Thymus (tissue), 11 donors: ENCODE data around the gene C3orf52. TPM values are rescaled to one million over a fixed set of nuclear protein-coding genes. Genes with fewer than 3 reads are reported as not detected.

ENCODE experiments used
- DNase-seq, 9 donors: peaks; one replicate each; pipeline ENCODE4 v3.0.0-alpha.2; 2013; ENCODE audit warnings: low spot score in 9 of 9, low read depth in 6 of 9, missing footprints in 1 of 9
- H3K27ac ChIP-seq, 2 donors: one replicate each; pipeline ENCODE4 v1.5.1; 2013; ENCODE audit warnings: control low read depth in 1 of 2, low read depth in 1 of 2, low read length in 1 of 2, mild to moderate bottlenecking in 1 of 2, moderate library complexity in 1 of 2
- H3K27me3 ChIP-seq, 2 donors: one replicate each; pipeline ENCODE4 v1.5.1; 2013; ENCODE audit warnings: low read length in 1 of 2; ENCODE audit not compliant: control insufficient read depth in 2 of 2, insufficient read depth in 1 of 2
- H3K36me3 ChIP-seq, 2 donors: one replicate each; pipeline ENCODE4 v1.5.1; 2013; ENCODE audit warnings: low read length in 1 of 2, mild to moderate bottlenecking in 1 of 2, moderate library complexity in 1 of 2; ENCODE audit not compliant: control insufficient read depth in 2 of 2, insufficient read depth in 2 of 2
- H3K4me1 ChIP-seq, 2 donors: one replicate each; pipeline ENCODE4 v1.5.1; 2013; ENCODE audit warnings: low read length in 2 of 2; ENCODE audit not compliant: control insufficient read depth in 2 of 2, insufficient read depth in 2 of 2
- H3K4me3 ChIP-seq, 2 donors: one replicate each; pipeline ENCODE4 v1.5.1; 2013; ENCODE audit warnings: low read length in 2 of 2, control low read depth in 1 of 2, mild to moderate bottlenecking in 1 of 2
- H3K9me3 ChIP-seq, 2 donors: one replicate each; pipeline ENCODE4 v1.5.1; 2013; ENCODE audit warnings: low read length in 1 of 2, mild to moderate bottlenecking in 1 of 2; ENCODE audit not compliant: control insufficient read depth in 2 of 2, insufficient read depth in 1 of 2
- WGBS: extraction: QIAGEN DNeasy Blood & Tissue Kit; methylation state at CpG from one replicate; pipeline ENCODE4 v1.1.7; 2013; 5-methylcytosine and 5-hydroxymethylcytosine counted together
- polyA plus RNA-seq: library from polyadenylated mRNA; stranded (reverse); fragments of 200-250 nt; gene quantifications from one replicate; pipeline ENCODE4 v1.2.3, GENCODE V29; 2013
- total RNA-seq: library from RNA; stranded (reverse); fragments of 120-200 nt; gene quantifications from one replicate; pipeline ENCODE4 v1.2.4, GENCODE V29; 2013
- donor health status: healthy.

The C3orf52 gene
- total and polyA plus RNA-seq, 2 donors: 5.8 to 9.9 TPM

DNA sequence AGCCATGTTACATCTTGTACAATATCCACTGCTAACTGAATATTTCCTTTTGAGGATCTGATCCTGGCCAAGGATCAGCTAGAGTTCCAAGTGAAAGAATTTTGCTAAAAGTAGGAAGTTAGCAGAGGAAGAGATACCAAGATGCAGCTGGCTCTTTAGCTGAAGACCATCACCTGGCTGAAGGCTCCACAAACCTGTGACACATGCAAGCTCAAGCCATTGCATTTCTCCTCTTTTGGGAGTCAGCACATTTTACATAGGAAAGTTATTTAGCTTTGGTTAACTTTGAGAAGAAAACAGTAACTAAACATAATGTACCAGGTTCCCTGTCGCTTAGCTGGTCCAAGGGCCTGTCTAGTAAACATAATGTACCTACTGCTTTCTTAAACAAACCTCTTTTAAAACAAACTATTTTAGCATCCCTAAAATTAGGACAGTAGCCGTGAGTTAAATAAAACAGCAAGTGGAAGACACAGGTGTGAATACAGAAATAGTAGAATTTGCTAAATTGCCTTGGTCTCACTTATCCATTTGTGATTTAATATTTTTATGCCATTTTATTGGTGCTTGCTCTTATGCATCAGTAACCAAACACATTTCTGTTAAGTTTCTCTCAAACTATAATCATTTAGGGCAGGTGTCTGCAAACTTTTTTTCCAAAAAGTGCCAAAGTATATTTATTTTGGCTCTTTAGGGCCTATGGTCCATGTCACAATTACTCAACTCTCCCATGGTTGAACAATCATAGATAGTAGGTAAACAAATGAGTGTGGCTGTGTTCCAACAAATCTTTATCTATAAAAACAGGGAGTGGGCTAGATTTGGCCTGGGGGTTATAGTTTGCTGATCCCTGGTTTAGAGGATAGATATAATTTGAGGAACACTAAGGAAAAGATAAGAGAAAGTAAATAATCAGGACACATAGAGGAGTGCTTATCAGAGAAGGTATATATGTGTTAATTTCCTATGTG, 35.7 kb downstream of the C3orf52 start:
- Histone ChIP-seq H3K4me1 (peaks cover 59 to 74% of the 10 kb centered on the region in 2 donors), H3K27ac (peak overlapping the region; percentile 2 to 25), H3K4me3 (no peak overlapping the region), H3K9me3 (no peaks in the 10 kb centered on the region), H3K27me3 (no peaks in the 10 kb centered on the region), H3K36me3 (peaks cover 19 to 49% of the 10 kb centered on the region in 2 donors)
- peak in 1 of 9 donors; percentile 27 for DNase-seq
- 91% methylated on average over 2 of the region's 2 CpGs for WGBS

DNA sequence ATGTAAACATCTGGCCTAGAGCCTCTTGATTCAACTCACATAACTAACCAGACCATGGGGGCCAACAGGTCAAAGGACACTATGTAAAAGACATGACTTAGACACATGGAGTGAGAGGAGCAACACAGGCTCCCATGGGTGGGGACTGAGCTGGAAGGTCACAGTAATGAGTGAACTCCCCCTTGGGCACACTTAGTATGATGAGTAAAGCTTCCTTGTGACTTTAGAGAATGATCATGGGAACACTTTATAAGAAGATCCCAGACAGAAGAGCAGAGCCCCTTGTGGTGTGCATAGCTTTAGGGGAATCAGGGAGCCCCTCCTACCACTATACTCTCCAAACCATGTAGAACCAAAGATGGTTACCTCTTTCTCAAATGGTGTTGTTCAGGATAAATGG, 36.7 kb downstream of the C3orf52 start:
- H3K27ac ChIP-seq: no peak overlapping the region
- H3K36me3 ChIP-seq: peaks cover 15 to 49% of the 10 kb centered on the region in 2 donors
- no peaks in the 10 kb centered on the region for H3K9me3 ChIP-seq
- H3K27me3 ChIP-seq: no peaks in the 10 kb centered on the region
- peaks cover 55 to 70% of the 10 kb centered on the region in 2 donors for H3K4me1 ChIP-seq
- DNase-seq: no peak
- H3K4me3 ChIP-seq: no peak overlapping the region

DNA sequence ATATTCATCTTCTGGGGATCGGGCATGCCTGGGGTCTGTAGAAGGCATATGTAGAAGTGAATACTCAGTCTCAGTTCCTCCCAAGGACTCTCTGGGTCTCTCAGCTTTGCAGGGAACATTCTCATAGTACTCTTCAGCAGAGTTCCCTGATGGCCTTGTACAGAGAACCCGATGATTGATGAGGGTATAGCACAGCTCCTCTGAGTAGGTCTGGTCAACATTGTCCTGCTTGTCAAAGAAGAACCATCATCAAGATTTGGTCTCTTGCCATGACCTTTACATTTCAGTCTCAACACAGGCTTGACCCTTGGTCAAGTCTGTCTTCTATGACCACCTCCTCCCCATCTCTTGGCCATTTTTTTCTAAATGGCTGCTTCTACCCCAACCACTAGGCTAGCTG, 37.4 kb downstream of the C3orf52 start:
- no peak for DNase-seq
- H3K27ac ChIP-seq: no peak overlapping the region
- WGBS: 97% methylated on average over 2 of the region's 2 CpGs
- no peak overlapping the region for H3K4me3 ChIP-seq
- peaks cover 15 to 49% of the 10 kb centered on the region in 2 donors for H3K36me3 ChIP-seq
- no peaks in the 10 kb centered on the region for H3K27me3 ChIP-seq
- H3K4me1 ChIP-seq: peaks cover 56 to 70% of the 10 kb centered on the region in 2 donors
- H3K9me3 ChIP-seq: no peaks in the 10 kb centered on the region

DNA sequence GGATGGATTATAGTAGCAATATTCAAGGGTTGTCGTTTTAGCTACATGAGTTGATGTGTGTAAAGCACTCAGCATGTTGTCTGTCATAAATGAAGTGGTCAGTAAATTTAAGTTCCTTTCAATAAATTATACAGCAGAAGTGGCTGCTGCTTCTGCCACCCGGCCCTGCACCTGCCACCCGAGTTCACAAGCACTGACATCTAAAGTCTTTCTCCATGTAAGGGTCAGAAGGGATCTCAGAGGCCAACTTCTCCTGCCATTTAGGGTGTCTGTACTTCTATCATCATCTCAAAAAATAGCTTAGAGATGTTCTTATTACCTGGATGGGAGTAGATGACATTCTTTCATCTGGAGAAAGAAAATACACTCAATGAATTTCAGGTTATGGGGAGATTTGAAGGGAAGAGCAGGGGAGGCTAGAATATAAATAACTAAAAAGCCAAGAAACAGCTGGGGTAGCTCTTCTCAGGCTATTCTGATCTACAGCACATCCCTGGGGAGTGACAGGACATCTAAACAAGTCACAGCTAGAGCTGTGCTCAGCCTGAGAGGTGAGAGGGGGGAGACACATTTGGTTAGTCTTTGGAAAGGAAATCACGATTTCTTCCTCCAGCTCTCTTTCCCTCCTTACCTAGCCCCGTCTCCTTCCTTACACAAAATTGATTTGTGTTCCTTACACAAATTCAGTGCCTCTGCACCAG, 38.9 kb downstream of the C3orf52 start:
- 80% methylated on average over 5 of the region's 5 CpGs for WGBS
- Histone ChIP-seq H3K4me1 (peaks cover 52 to 70% of the 10 kb centered on the region in 2 donors), H3K4me3 (no peak overlapping the region), H3K9me3 (no peaks in the 10 kb centered on the region), H3K27ac (peak overlapping the region in 1 of 2 donors; percentile 87), H3K36me3 (peaks cover 15 to 43% of the 10 kb centered on the region in 2 donors), H3K27me3 (no peaks in the 10 kb centered on the region)
- peak in 1 of 9 donors; percentile 19 for DNase-seq

DNA sequence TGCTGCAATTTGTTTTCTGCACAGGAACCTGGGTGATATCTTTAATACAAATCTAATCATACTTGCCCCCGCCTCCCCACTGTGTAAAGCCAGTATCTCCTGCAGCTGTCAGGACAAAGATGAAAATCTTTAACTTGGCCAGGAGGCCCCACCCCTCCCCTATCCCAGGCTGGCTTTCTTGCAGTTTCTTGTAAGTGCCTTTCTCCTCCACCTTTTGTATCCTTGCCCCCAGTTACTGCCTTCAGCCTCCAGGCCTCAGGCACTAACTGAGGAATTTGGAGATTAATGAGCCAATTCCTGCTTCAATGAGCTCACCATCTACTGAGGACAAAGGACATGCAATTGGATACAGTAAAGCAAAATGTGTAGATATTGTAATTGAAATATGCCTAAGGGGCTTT, 40.3 kb downstream of the C3orf52 start:
- Histone ChIP-seq H3K27me3 (no peaks in the 10 kb centered on the region), H3K4me1 (peaks cover 54 to 70% of the 10 kb centered on the region in 2 donors)
- 8% methylated on average over 1 of the region's 1 CpG for WGBS

DNA sequence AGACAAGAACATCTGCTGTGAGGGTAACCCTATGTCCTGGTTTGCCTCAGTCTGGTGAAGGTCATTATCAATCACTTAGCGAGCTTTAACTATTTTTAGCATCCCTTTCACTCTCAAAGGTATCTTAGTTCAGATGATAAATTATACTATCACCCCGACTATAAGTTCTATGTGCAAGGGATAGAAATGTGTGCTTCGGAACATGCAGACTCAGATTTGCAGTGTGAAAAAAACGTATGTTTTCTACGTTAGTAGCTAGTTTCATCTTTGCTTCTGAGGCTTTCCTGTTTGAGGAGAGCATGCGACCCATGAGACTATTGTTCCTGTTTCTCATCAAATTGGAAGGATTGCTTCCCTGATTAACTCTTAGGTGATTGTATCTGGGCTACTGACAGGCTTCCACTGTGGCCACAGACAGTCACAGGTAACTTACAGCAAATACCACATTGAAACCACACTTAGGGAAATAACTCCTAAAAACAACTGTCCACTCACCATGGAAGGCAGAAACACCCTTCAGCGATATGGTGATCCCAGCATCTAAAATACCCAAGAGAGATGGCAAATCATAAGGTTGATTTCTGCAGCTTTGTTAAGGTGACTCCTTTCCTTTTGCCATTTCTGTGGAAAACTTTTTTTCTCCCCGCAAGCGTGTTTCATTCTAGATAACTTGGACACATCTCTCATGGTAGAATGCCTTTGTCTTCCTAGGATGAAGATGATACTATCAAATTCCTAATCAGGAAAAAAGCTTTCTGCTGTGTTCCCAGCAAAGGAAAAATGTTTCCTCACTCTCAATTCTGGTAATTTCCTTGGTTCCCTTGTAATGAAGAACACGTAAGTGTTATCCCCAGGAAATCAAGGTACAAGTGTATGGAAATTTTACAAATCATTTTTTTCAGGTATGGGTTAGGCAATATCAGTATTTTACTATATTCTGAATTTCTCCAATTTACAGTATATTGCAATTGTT, 41.6 kb downstream of the C3orf52 start:
- Histone ChIP-seq H3K27me3 (no peaks in the 10 kb centered on the region), H3K36me3 (peaks cover 14 to 35% of the 10 kb centered on the region in 2 donors), H3K9me3 (no peaks in the 10 kb centered on the region), H3K27ac (peak overlapping the region; percentile 76 to 87), H3K4me1 (peaks cover 53 to 76% of the 10 kb centered on the region in 2 donors), H3K4me3 (peak overlapping the region in 1 of 2 donors; percentile 24)
- 39% methylated on average over 10 of the region's 10 CpGs for WGBS
- peak in 1 of 9 donors; percentile 72 for DNase-seq

More for the DNA sequence above, 40.3 kb downstream of the C3orf52 start:
- Histone ChIP-seq H3K4me3 (no peak overlapping the region), H3K27ac (peak overlapping the region; percentile 78 to 87), H3K9me3 (no peaks in the 10 kb centered on the region), H3K36me3 (peaks cover 15 to 40% of the 10 kb centered on the region in 2 donors)
- DNase-seq: peak in 1 of 9 donors; percentile 58

DNA sequence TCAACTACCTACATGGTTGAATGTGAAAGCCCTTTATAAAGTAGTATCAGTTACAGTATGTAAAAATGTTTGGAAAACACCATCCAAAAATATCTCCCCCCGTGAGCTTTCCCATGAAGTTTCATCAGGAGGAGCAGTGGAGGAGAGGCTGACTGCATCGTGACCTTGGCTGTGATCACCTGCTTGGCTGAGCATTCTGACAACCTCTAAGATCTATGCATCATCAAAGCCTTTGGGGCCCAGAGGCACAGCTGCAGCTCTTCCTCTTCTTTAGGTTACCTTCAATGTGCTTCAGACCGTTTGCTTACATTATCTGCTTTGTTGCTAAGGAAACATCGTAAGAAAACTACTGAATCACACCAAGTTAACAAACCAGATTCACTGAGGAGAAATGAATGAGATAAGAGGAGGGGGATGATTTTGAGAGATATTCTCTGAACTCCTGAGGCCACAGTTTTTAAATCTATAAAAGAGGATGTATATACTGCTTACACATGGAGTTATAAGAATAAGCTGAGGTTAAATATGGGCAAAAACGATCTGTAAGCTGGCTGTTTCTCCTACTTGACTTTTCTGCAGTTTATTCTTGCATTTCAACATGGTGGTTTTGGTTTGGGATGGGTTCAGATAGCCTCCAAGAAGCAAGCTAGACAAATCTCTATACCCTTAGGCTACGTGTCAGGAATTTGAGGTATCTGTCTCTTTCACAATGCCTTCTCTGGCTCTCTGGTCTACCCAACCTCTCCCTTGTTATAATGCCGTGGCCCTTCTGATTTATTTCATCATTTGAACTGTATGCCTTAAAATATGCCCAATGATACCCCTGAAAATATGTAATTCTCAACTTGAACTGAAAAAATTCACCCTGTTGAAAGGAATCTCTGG, 42.9 kb downstream of the C3orf52 start:
- Histone ChIP-seq H3K27me3 (no peaks in the 10 kb centered on the region), H3K36me3 (peaks cover 3 to 23% of the 10 kb centered on the region in 2 donors), H3K27ac (peak overlapping the region; percentile 84 to 87), H3K4me1 (peaks cover 61 to 84% of the 10 kb centered on the region in 2 donors), H3K9me3 (no peaks in the 10 kb centered on the region), H3K4me3 (no peak overlapping the region)
- peak; percentile 75 to 97 (median 90) for DNase-seq
- 34% methylated on average over 7 of the region's 7 CpGs for WGBS
